Stomach (tissue), 9 donors: ENCODE results near the gene KLHL10. TPM values are rescaled to one million over a fixed set of nuclear protein-coding genes. Genes with fewer than 3 reads are reported as not detected.

Experiments used
- DNase-seq, 2 donors: peaks; one replicate each; pipeline versions ENCODE4 v3.0.0 to v3.0.0-alpha.2; 2013 to 2019
- H3K27ac ChIP-seq, 5 donors: fragments of 200-600 bp in 4 of 5; sonication (generic) in 4 of 5; one replicate each; pipeline ENCODE4 v1.5.1; 2013 to 2019; ENCODE audit warnings: mild to moderate bottlenecking in 1 of 5, moderate library complexity in 1 of 5
- H3K27me3 ChIP-seq, 3 donors: fragments of 200-600 bp; sonication (generic); one replicate each; pipeline ENCODE4 v1.5.1; 2017 to 2019; ENCODE audit warnings: mixed run types in 1 of 3
- H3K36me3 ChIP-seq, 4 donors: fragments of 200-600 bp; sonication (generic); 1 replicate in 3 of 4; 2 replicates in 1 of 4; pipeline ENCODE4 v1.5.1; 2016 to 2019
- H3K4me1 ChIP-seq, 4 donors: fragments of 200-600 bp; sonication (generic); one replicate each; pipeline ENCODE4 v1.5.1; 2016 to 2019
- H3K4me3 ChIP-seq, 4 donors: fragments of 200-600 bp; sonication (generic) in 3 of 4; one replicate each; pipeline ENCODE4 v1.5.1; 2016 to 2019; ENCODE audit warnings: mild to moderate bottlenecking in 1 of 4
- H3K9me3 ChIP-seq, 4 donors: fragments of 200-600 bp; sonication (generic); one replicate each; pipeline ENCODE4 v1.5.1; 2016 to 2019
- CTCF ChIP-seq, 7 experiments: fragments of 450-650 bp in 4 of 7; fragments of 200-600 bp in 3 of 7; sonication (generic) in 3 of 7; IDR thresholded peaks; one replicate each; pipeline ENCODE4 v1.5.1; 2016 to 2019; ENCODE audit warnings: antibody characterized with exemption in 7 of 7, control low read depth in 2 of 7, mild to moderate bottlenecking in 1 of 7
- EP300 ChIP-seq: sonication (generic); formaldehyde crosslinking; IDR thresholded peaks from one replicate; pipeline ENCODE4 v1.6.1; 2017; ENCODE audit warnings: antibody characterized with exemption
- POLR2A ChIP-seq, 4 donors: fragments of 450-650 bp; IDR thresholded peaks; one replicate each; pipeline ENCODE4 v1.6.1; 2016; ENCODE audit warnings: antibody characterized with exemption in 4 of 4, control low read depth in 2 of 4, mild to moderate bottlenecking in 1 of 4, moderate library complexity in 1 of 4
- POLR2AphosphoS5 ChIP-seq, 3 donors: sonication (generic); formaldehyde crosslinking; IDR thresholded peaks; one replicate each; pipeline ENCODE4 v1.6.1; 2016; ENCODE audit warnings: antibody characterized with exemption in 3 of 3
- WGBS, 5 donors: extraction: QIAGEN DNeasy Blood & Tissue Kit in 3 of 5; methylation state at CpG; one replicate each; pipeline versions ENCODE4 v1.1.5 to v1.1.7; 2013 to 2018; 5-methylcytosine and 5-hydroxymethylcytosine counted together
- intact Hi-C: fragments of 100-400 bp; cut with DNase I; formaldehyde crosslinking; loops from one replicate; pipeline ENCODE4 v1.15.1; 2023; ENCODE audit warnings: low total_unique reads
- polyA plus RNA-seq, 3 donors: library from polyadenylated mRNA; stranded (reverse); fragments of 200-250 nt; gene quantifications; one replicate each; pipeline ENCODE4 v1.2.3, GENCODE V29; 2013
- total RNA-seq, 5 donors: library from RNA; depleted of rRNA; stranded (reverse); fragments of >200 nt; gene quantifications; one replicate each; pipeline versions ENCODE4 v1.1.0 to v1.2.3, GENCODE V29; 2014 to 2016
- donor health status: healthy with polysubstance abuse.
- donor health status: Bipolar disorder and iron deficiency.
- donor health status: healthy.

KLHL10 gene
- total and polyA plus RNA-seq, 8 donors = 0.23 to 1.1 TPM; not detected in 6

- WGBS, 5 donors = 80 to 95% (median 83%) methylated on average over 10 of the region's 10 CpGs
Observed at GRCh38 chr17:41796121-41796895, 41.3 kb upstream of the KLHL10 start.

GRCh38 chr17:41797377-41797776 is 40.2 kb upstream of the KLHL10 start:
- 90 to 98% (median 93%) methylated on average over 3 of the region's 3 CpGs for WGBS, 5 donors
- no peak overlapping the region for H3K27ac ChIP-seq
- H3K4me3 ChIP-seq = no peak overlapping the region
- no peaks in the 10 kb centered on the region for H3K9me3 ChIP-seq
- H3K4me1 ChIP-seq = peaks cover 30 to 38% (median 32%) of the 10 kb centered on the region in 4 donors
- H3K27me3 ChIP-seq = no peaks in the 10 kb centered on the region
- no peak for TF ChIP-seq POLR2AphosphoS5 (IDR thresholded peaks at IDR 0.05)
- TF ChIP-seq POLR2A (IDR thresholded peaks at IDR 0.05) = no peak
- TF ChIP-seq EP300 = no peak
- TF ChIP-seq CTCF (IDR thresholded peaks at IDR 0.05) = no peak
- peak in 1 of 2 donors; percentile 4 for DNase-seq
- H3K36me3 ChIP-seq = peaks cover 0 to 6% (median under 1%) of the 10 kb centered on the region in 4 donors
- intact Hi-C loops = no loop called here

More at GRCh38 chr17:41796121-41796895, 41.3 kb upstream of the KLHL10 start:
- Histone ChIP-seq H3K36me3 (no peaks in the 10 kb centered on the region), H3K4me3 (no peak overlapping the region), H3K9me3 (no peaks in the 10 kb centered on the region), H3K27ac (no peak overlapping the region), H3K4me1 (peaks cover 35 to 42% (median 35%) of the 10 kb centered on the region in 4 donors), H3K27me3 (no peaks in the 10 kb centered on the region)
- intact Hi-C loops = no loop called here
- peak in 1 of 2 donors; percentile 12 for DNase-seq
- TF ChIP-seq POLR2A (IDR thresholded peaks at IDR 0.05) (no peak), EP300 (no peak), CTCF (IDR thresholded peaks at IDR 0.05) (no peak), POLR2AphosphoS5 (IDR thresholded peaks at IDR 0.05) (no peak)

GRCh38 chr17:41799366-41799765 is 38.3 kb upstream of the KLHL10 start:
- Histone ChIP-seq H3K36me3 (peaks cover 0 to 13% (median 2%) of the 10 kb centered on the region in 4 donors), H3K9me3 (no peaks in the 10 kb centered on the region), H3K4me1 (peaks cover 10 to 19% (median 13%) of the 10 kb centered on the region in 4 donors), H3K4me3 (no peak overlapping the region), H3K27ac (peak overlapping the region in 1 of 5 donors; percentile 72), H3K27me3 (no peaks in the 10 kb centered on the region)
- WGBS, 5 donors = 71 to 86% (median 83%) methylated on average over 8 of the region's 8 CpGs
- no peak for TF ChIP-seq EP300
- TF ChIP-seq POLR2A (IDR thresholded peaks at IDR 0.05) = no peak
- no peak for TF ChIP-seq POLR2AphosphoS5 (IDR thresholded peaks at IDR 0.05)
- no peak for TF ChIP-seq CTCF (IDR thresholded peaks at IDR 0.05)
- intact Hi-C loops = no loop called here
- DNase-seq = peak in 1 of 2 donors; percentile 55

- H3K4me3 ChIP-seq = no peak overlapping the region
- H3K9me3 ChIP-seq = no peaks in the 10 kb centered on the region
- peaks cover 8 to 19% (median 12%) of the 10 kb centered on the region in 4 donors for H3K4me1 ChIP-seq
- peaks cover 0 to 13% (median 4%) of the 10 kb centered on the region in 4 donors for H3K36me3 ChIP-seq
- no peaks in the 10 kb centered on the region for H3K27me3 ChIP-seq
- intact Hi-C loops = loop anchor here (5.0 kb wide), 1 partner anchor 63 kb away; no protein-coding TSS in a partner anchor
- no peak for TF ChIP-seq POLR2A (IDR thresholded peaks at IDR 0.05)
- TF ChIP-seq CTCF (IDR thresholded peaks at IDR 0.05) = no peak
- TF ChIP-seq EP300 = no peak
- TF ChIP-seq POLR2AphosphoS5 (IDR thresholded peaks at IDR 0.05) = peak in 2 of 3 donors; percentile 10 to 34
- 26 to 41% (median 35%) methylated on average over 16 to 18 of the region's 18 CpGs for WGBS, 5 donors
- H3K27ac ChIP-seq = peak overlapping the region in 4 of 5 donors; percentile 23 to 72 (median 40)
- peak; percentile 65 to 95 for DNase-seq
Observed at GRCh38 chr17:41800601-41801373, 36.8 kb upstream of the KLHL10 start.
